PC-3 (cell line): ENCODE measurements around the gene SLC16A11. TPM values are rescaled to one million over a fixed set of nuclear protein-coding genes. Genes with fewer than 3 reads are reported as not detected.

ENCODE experiments used
- ATAC-seq: fragments of 200-7000 bp; cut with Tn5 transposase; 2 replicates; pipeline ENCODE4 v1.9.1; 2020; ENCODE audit warnings: mild to moderate bottlenecking, moderate library complexity
- BruUV-seq: library from RNA; stranded (reverse); fragments of 400-500 nt; replicated peaks from 2 replicates; lab custom pipeline; 2021; lab: Mats Ljungman, UMichigan
- CTCF ChIA-PET: fragments of 300-600 bp; sonication (Branson Sonifier 250); formaldehyde crosslinking; loops from one replicate; lab custom pipeline; 2022; ENCODE audit warnings: antibody characterized with exemption; lab: Charles Lee
- POLR2A ChIA-PET: fragments of 300-600 bp; sonication (Branson Sonifier 250); formaldehyde crosslinking; loops from one replicate; lab custom pipeline; 2022; ENCODE audit warnings: antibody characterized with exemption; ENCODE audit not compliant: unreplicated experiment; lab: Charles Lee
- DNase-seq: peaks from one replicate; pipeline ENCODE4 v3.0.0-alpha.2; 2015
- H2AFZ ChIP-seq: fragments of 300-600 bp; sonication (generic); 2 replicates; pipeline ENCODE4 v1.6.0; 2016; ENCODE audit warnings: antibody characterized with exemption, low read length
- H3F3A ChIP-seq: fragments of 300-600 bp; sonication (generic); one replicate; pipeline ENCODE4 v1.6.0; 2017; ENCODE audit warnings: antibody characterized with exemption, low read length, control low read depth, mild to moderate bottlenecking; ENCODE audit not compliant: unreplicated experiment
- H3K27ac ChIP-seq: fragments of 300-600 bp; sonication (generic); 2 replicates; pipeline ENCODE4 v1.5.1; 2016; ENCODE audit warnings: mild to moderate bottlenecking, low read length
- H3K27me3 ChIP-seq: fragments of 300-600 bp; sonication (generic); 2 replicates; pipeline ENCODE4 v1.6.1; 2016; ENCODE audit warnings: low read length, mixed read lengths
- H3K36me3 ChIP-seq: fragments of 300-600 bp; sonication (generic); 2 replicates; pipeline ENCODE4 v1.6.1; 2016; ENCODE audit warnings: low read depth, mixed run types, low read length, mixed read lengths
- H3K4me1 ChIP-seq: fragments of 300-600 bp; sonication (generic); 2 replicates; pipeline ENCODE4 v1.5.1; 2016; ENCODE audit warnings: low read length; ENCODE audit not compliant: insufficient read depth
- H3K4me2 ChIP-seq: fragments of 300-600 bp; sonication (generic); 2 replicates; pipeline ENCODE4 v1.6.0; 2016; ENCODE audit warnings: low read length
- H3K4me3 ChIP-seq: fragments of 300-600 bp; sonication (generic); 2 replicates; pipeline ENCODE4 v1.5.1; 2016; ENCODE audit warnings: mild to moderate bottlenecking, low read length, mixed read lengths
- H3K79me2 ChIP-seq: fragments of 300-600 bp; sonication (generic); 2 replicates; pipeline ENCODE4 v1.6.1; 2017; ENCODE audit warnings: low read length, mixed read lengths
- H3K9ac ChIP-seq: fragments of 300-600 bp; sonication (generic); 2 replicates; pipeline ENCODE4 v1.6.0; 2016; ENCODE audit warnings: mild to moderate bottlenecking, low read length
- H3K9me2 ChIP-seq: fragments of 300-600 bp; sonication (generic); replicated peaks from 2 replicates; pipeline ENCODE4 v1.6.1; 2016; ENCODE audit warnings: mixed run types, low read length, mixed read lengths
- H3K9me3 ChIP-seq: fragments of 300-600 bp; sonication (generic); 2 replicates; pipeline ENCODE4 v1.6.1; 2016; ENCODE audit warnings: low read length, mixed read lengths
- H4K20me1 ChIP-seq: fragments of 300-600 bp; sonication (generic); 2 replicates; pipeline ENCODE4 v1.6.1; 2016; ENCODE audit warnings: low read length, mixed read lengths
- CTCF ChIP-seq: fragments of 300-600 bp; sonication (generic); conservative IDR thresholded peaks from 2 replicates; pipeline ENCODE4 v1.5.1; 2017; ENCODE audit warnings: antibody characterized with exemption, low read depth, mild to moderate bottlenecking, low read length
- EZH2 ChIP-seq: fragments of 300-600 bp; sonication (generic); IDR thresholded peaks from one replicate; pipeline ENCODE4 v1.6.1; 2017; ENCODE audit warnings: antibody characterized with exemption, mild to moderate bottlenecking, low read length; ENCODE audit not compliant: unreplicated experiment
- EZH2phosphoT487 ChIP-seq: fragments of 300-600 bp; sonication (generic); IDR thresholded peaks from 2 replicates; pipeline ENCODE4 v1.6.1; 2018; ENCODE audit warnings: mild to moderate bottlenecking, antibody characterized with exemption, low read length, borderline replicate concordance
- intact Hi-C: fragments of 100-400 bp; cut with micrococcal nuclease; formaldehyde crosslinking; loops from 2 replicates; pipeline ENCODE4 v1.9.0; 2023
- total RNA-seq: library from RNA; depleted of rRNA; stranded (reverse); fragments of >200 nt; gene quantifications from 2 replicates; pipeline ENCODE4 v1.2.3, GENCODE V29; 2014

Gene SLC16A11
- total RNA-seq, 1 experiment from 2014 or later, result not detected

- H3K4me3 ChIP-seq, result no peak overlapping the region
- no peak overlapping the region for H2AFZ ChIP-seq
- no peaks in the 10 kb centered on the region for H4K20me1 ChIP-seq
- H3K9me3 ChIP-seq, result no peaks in the 10 kb centered on the region
- no peak for DNase-seq
- CTCF ChIA-PET, result no interaction called here
- peaks cover 3% of the 10 kb centered on the region; the same call in 1 of the 2 replicates for H3K4me1 ChIP-seq
- no TSS peak for BruUV-seq
- intact Hi-C loops, result no loop called here
- H3K4me2 ChIP-seq, result no peak overlapping the region
- no peaks in the 10 kb centered on the region for H3K27me3 ChIP-seq
- no peaks in the 10 kb centered on the region for H3K36me3 ChIP-seq
- no peak overlapping the region for H3K27ac ChIP-seq
- POLR2A ChIA-PET, result no interaction called here
- ATAC-seq, result no peak
- TF ChIP-seq CTCF (no peak), EZH2phosphoT487 (no peak), EZH2 (no peak)
- no peaks in the 10 kb centered on the region for H3K79me2 ChIP-seq
- no peaks in the 10 kb centered on the region for H3K9me2 ChIP-seq
- no peaks in the 10 kb centered on the region for H3F3A ChIP-seq
- H3K9ac ChIP-seq, result no peak overlapping the region
These were observed 17.3 kb downstream of the SLC16A11 start for GRCh38 chr17:7026471-7027115.

GRCh38 chr17:7025245-7025644 lies 18.6 kb downstream of the SLC16A11 start:
- H3K36me3 ChIP-seq, result no peaks in the 10 kb centered on the region
- TF ChIP-seq CTCF, result no peak
- TF ChIP-seq EZH2, result no peak
- no peak for TF ChIP-seq EZH2phosphoT487
- no peaks in the 10 kb centered on the region for H3K27me3 ChIP-seq
- no peaks in the 10 kb centered on the region for H4K20me1 ChIP-seq
- ChIA-PET CTCF (interaction anchor here (0.6 kb wide), 1 partner anchor 108 kb away, joined by 3 read pairs; no protein-coding TSS in a partner anchor), POLR2A (no interaction called here)
- H3K4me1 ChIP-seq, result peaks cover 4% of the 10 kb centered on the region; the same call in 1 of the 2 replicates
- H3K4me2 ChIP-seq, result no peak overlapping the region
- no peak overlapping the region for H3K27ac ChIP-seq
- H2AFZ ChIP-seq, result no peak overlapping the region
- H3K9me2 ChIP-seq, result no peaks in the 10 kb centered on the region
- no peak overlapping the region for H3K4me3 ChIP-seq
- ATAC-seq (no peak), DNase-seq (no peak)
- H3K9ac ChIP-seq, result no peak overlapping the region
- no peaks in the 10 kb centered on the region for H3F3A ChIP-seq
- no TSS peak for BruUV-seq
- intact Hi-C loops, result no loop called here
- H3K79me2 ChIP-seq, result no peaks in the 10 kb centered on the region
- no peaks in the 10 kb centered on the region for H3K9me3 ChIP-seq

- no peaks in the 10 kb centered on the region for H3K9me2 ChIP-seq
- H3K36me3 ChIP-seq, result no peaks in the 10 kb centered on the region
- no peak overlapping the region for H3K27ac ChIP-seq
- no peak overlapping the region for H3K4me3 ChIP-seq
- no peaks in the 10 kb centered on the region for H3K9me3 ChIP-seq
- POLR2A ChIA-PET, result no interaction called here
- no peak overlapping the region for H3K9ac ChIP-seq
- no peaks in the 10 kb centered on the region for H3K27me3 ChIP-seq
- intact Hi-C loops, result loop anchor here (5.0 kb wide), 2 partner anchors 182 to 357 kb away; no protein-coding TSS in a partner anchor
- H3K4me1 ChIP-seq, result peaks cover 10% of the 10 kb centered on the region; the same call in 1 of the 2 replicates
- DNase-seq (no peak), ATAC-seq (no peak)
- H3K4me2 ChIP-seq, result no peak overlapping the region
- no TSS peak for BruUV-seq
- no peaks in the 10 kb centered on the region for H4K20me1 ChIP-seq
- no peaks in the 10 kb centered on the region for H3K79me2 ChIP-seq
- CTCF ChIA-PET, result no interaction called here
- TF ChIP-seq EZH2phosphoT487, result no peak
- no peak for TF ChIP-seq CTCF
- no peak for TF ChIP-seq EZH2
- no peaks in the 10 kb centered on the region for H3F3A ChIP-seq
- no peak overlapping the region for H2AFZ ChIP-seq
These were observed 19.5 kb downstream of the SLC16A11 start for GRCh38 chr17:7024402-7024785.
